HG02884 (cell line): ENCODE results near the gene CLEC1A.

Experiments used
- ATAC-seq: cut with Tn5 transposase; IDR thresholded peaks from one replicate; pipeline ENCODE4 v1.9.1; 2021; ENCODE audit warnings: mild to moderate bottlenecking, moderate library complexity; ENCODE audit not compliant: unreplicated experiment

CLEC1A gene

DNA sequence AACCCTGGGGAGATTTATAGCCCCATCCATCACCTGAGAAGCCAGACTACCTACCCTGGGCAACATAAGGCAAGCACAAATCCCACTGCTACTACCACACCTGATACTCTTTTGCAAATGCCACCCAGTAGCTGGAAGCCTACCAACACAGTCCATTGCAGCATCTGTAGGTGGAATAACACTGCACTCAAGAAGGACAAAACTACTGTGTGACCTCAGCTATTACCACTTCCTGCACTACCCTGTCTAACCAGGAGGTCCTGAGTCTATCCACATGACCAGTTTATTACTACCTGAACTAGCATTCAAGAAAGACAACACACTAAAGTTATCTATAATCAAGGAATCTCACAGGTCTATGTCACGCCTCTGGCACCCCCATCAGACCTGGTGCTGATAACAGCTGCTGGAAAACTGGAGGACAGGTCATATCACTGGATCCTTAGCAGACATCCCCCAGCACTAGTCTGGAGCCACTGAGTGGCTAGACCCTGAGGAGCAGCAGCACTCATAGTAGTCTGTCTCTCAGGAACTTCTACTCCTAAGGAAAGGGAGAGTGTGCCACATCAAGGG lies 2.9 kb upstream of the CLEC1A start:
- no peak for ATAC-seq

DNA sequence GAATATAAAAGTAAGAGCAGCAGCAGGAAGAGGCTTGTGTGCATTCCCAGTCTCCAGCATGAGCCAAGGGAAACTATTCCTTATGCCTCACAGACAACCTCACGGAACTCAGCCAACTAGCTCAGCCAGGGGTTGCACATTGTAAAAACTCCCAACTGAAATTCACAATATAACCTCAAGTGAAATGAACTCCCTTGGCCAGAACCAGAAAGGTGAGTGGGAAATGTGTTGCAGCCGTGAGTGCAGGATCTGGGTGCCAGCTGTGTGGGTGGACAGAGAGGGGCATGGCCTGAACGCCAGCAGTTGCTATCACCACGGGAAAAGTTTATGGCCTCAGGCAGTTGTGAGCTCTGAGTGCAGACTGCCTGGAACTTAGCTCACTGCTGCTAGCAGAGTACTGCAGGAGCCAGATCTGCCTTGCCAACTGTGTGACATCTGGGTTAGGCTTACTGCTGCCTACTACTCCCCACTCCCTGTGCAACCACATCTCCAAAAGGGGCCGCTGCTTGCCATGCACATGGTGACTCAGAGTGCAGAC lies 2.3 kb upstream of the CLEC1A start:
- no peak for ATAC-seq

- ATAC-seq = no peak
Measured at GRCh38 chr12:10097521-10097920, 1.3 kb downstream of the CLEC1A start.

DNA sequence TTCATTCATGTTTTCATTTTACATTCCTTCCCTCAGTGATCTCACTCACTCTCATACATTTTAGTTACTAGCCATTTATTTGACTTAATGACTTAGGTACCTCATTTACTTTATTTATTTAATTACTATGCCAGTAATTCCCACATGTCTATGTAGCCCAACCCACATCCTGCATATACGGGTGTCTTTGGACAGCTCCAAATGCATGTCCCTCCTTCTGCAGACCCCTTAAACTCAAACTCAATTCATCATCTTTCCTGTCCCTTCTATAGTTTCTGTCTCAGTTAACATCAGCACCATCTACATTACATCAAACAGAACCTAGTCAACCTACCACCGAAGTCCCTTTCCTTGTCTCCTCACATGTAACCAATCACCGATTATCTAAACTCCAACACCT lies 2.8 kb downstream of the CLEC1A start:
- ATAC-seq = no peak

DNA sequence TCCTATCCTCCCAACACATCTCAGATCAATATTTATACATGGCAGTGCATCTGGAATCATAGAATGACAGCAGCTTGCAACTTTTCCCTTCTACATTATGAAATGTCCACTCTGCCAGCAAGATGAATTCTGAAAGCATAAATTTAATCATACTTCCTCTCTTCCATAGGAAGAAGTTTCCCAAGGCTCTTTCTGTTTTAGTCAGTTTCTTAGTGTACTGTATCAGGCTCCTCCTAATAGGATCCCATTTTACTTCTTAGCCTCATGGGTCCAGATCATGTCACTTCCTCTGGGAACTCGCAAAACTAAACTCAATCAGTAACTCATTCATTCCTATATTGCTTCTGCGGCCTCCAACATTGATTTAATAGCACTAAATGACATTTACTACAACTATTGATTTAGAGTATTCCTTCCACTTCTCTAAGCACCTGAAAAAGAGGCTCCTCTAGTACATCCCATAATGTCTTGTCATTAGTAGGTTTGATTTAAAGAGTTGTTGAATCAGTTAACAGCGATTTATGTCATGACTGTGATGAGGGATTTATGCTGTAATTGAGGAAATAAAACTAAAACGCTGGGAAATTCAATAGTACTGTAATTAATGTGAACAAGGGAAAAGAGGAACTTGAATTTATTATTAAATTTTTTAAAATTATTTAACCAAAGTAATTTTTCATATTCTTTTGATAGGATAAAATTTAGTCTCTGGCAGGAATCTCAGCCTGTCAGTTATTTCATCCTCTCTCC lies 4.0 kb downstream of the CLEC1A start:
- ATAC-seq = no peak

- no peak for ATAC-seq
Measured at GRCh38 chr12:10088955-10089900, 9.6 kb downstream of the CLEC1A start.

- ATAC-seq = no peak
Measured at GRCh38 chr12:10088031-10088430, 10.8 kb downstream of the CLEC1A start.

GRCh38 chr12:10086387-10086786 lies 12.4 kb downstream of the CLEC1A start:
- ATAC-seq = no peak

DNA sequence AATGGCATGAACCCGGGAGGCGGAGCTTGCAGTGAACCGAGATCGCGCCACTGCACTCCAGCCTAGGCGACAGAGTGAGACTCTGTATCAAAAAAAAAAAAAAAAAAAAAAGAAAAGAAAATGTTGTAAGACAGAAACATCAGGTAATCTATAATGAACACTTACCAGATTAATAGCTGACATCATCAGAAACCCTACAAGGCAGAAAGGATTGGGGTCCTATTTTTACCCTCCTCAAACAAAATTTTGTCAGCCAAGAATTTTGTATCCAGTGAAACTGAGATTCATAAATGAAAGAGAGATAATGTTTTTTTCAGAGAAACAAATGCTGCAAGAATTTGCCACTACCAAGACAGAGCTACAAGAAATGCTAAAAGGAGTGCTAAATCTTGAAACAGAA lies 14.1 kb downstream of the CLEC1A start:
- no peak for ATAC-seq

DNA sequence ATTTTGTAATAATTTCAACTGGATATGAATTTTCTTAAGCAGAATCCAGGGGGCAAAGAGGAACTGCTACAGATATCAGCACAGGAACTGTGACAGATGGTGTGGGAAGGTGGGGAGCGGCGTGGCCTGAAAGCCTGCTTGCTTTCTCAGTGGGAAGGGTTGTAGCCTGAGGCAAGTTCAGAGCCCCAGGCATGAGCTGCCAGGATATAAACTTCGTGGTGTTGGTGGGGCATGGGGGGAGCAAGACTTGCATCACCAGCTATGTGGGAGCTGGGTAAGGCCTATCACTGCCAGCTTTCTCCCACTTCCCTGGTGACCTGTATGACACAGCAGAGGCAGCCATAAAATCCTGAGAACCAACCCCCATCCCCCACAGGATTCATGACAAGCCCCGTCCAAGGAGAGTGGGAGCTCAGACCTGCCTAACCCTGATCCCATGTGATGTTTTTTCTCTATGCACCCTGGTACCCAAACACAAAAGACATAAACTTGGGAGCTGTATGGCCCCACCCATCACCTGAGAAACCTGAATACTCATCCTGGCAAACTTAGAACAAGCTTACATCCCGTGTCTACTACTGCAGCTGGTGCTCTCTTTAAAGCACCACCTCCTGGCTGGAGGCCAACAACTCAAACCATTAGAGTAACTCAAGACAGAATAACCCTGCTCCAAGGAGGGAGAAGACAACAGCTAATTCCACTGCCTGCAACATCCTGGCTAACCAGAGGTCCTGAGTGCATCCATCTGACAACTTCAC lies 16.5 kb downstream of the CLEC1A start:
- ATAC-seq = no peak

DNA sequence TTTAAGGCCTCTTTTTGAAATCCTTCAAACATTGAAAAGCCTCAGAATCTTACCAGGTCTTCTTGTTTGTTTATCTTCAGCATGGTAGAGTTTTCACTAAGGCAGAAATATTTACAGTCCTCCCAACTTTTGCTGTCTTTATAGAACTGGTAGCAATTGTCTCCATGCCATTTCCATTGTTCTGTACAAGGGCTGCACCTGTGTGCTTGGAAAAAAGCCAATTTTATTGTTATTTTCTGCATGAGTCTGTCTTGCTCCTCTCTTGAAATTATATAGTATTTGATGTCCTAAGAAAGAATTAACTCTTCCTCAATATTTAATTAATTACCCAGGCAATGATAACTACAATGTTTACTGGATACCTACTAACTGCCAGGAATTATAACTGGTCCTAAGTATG lies 23.3 kb downstream of the CLEC1A start:
- no peak for ATAC-seq

DNA sequence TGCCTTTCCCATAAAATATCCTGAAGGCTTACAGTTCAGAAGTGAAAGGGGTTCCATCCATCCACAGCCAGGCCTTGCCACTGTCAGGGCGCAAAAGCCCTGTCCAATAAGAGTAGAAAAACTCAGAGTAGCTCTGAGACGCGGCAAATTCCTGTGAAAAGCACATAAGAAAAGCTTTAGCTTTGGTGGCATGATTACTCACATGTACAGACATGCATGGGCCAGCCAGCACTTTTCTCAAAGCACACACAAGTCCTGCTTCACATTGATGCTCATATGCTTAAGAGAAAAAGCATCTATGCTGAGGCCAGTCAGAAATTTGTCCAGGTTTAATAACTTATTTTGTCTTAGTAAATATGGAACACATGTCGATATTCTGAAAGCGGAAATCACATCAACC lies 25.5 kb downstream of the CLEC1A start:
- ATAC-seq = no peak

DNA sequence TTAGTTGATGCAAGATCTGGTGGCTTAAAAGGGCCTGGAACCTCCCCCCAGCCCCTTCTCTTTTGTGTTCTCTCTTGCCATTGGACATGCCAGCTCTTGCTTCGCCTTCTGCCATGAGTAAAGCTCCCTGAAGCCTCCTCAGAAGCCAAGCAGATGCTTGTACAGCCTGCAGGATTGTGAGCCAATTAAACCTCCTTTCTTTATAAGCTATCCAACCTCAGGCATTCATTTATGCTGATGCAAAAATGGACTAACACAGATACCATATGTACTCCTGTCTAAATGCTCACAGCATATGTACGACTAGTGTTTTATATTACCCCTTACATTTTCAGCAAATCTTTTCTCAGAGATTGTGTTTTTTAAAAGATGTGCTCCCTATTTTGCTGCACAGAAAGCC lies 26.7 kb downstream of the CLEC1A start:
- ATAC-seq = no peak

DNA sequence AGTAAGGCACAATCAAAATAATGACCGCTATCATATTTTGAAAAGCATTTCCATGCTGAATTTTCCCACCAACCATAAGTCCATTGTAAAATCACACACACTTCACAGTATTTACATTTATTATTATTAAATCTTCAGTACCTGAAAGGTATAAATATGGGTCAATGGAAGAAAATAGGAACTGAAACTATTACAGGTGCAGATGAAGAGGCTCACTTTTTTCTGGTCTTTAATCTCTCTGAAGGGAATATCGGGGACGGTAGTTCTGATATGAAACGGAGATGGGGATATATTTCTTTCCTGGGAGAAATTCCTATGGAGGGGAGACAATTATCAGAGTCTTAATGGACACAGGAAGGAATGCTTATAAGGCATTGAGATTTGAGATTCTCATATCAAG lies 28.4 kb downstream of the CLEC1A start:
- no peak for ATAC-seq

DNA sequence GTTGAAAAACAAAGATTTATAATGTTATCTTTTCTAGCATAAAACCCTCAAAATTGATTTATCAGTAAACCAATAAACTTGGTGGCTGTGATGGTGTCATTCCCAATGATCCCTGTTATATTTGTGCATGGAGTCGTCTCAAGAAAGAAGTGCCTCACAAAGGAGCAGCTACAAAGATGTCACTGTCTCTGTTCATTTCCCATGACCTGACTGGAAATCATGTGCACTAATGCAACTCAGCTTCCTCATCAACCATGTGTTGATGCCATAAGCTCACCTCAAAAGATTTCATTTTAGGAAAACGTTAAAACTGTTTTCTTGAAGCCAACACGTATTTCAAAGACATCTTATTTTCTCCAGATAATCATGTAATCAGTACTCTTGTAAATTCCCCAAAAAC lies 28.8 kb downstream of the CLEC1A start:
- no peak for ATAC-seq

DNA sequence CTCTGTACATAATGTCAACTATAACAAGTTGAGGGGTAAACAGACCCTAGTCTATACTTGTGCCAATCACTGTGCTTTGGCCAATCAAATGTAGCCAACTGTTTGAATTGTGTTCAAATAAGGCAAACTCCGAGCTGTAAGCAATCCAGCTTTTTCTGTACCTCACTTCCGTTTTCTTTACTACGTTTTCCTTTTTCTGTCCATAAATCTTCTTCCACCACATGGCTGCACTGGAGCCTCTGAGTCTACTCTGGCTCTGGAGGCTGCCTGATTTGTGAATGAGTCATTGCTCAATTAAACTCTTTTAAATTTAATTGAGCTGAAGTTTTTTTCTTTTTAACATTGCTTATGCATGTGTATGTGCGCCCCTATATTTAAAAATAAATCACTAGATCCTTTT lies 29.7 kb downstream of the CLEC1A start:
- ATAC-seq = no peak

DNA sequence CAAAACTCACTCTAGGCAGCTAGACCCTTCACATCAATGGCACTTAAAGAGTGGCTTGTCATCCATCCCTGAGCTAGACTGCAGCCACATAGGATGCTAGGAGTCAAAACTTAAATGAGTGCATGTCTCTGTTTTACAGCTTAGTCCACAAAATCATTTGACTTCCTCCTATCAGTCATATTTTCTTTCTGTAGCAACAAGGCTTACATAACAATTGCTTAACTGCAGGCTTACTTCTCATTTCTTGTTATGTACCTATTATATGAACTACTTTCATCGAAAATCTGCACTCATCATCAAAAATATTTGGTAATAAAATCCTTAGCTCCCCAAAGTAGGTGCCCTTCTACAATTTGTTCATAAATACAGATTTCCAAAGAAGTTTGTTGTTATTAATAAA lies 30.1 kb downstream of the CLEC1A start:
- no peak for ATAC-seq

DNA sequence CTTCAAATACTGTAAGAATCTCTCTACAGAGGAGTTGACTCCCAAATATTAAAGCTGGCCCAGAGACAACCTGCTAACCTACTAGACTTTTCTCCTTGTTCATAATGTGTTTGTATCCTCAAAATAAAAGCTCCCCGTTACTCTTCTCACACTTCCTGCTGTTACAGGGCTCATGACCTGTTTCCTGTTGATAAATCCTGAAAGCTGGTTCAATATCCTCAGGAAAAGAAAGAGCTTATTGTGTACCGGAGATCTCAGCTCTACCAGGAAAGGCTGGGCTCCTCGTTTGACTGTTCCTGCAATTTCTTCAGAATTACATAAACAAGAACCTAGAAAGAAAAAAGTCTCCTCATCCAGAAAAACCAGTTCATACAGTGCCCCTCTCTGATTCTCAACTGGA lies 30.8 kb downstream of the CLEC1A start:
- ATAC-seq = no peak

DNA sequence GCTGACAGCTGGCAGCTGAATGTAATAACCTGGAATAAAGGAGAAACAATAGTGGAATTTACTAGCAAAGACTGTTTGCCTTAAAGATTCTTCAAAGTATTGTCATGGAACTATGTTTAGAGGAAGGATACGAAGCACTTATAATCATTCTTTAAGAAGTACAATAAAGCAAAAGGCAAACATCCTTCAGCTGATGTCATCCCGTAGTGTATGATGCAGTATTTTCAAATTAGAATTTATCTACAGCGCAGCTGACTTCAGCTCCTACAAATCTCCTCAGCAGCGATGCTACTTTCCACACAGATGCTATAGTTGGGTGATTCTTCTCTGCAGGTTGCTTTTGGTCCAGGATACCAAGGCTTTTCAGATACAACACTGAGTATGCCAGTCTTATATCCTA lies 31.5 kb downstream of the CLEC1A start:
- no peak for ATAC-seq

DNA sequence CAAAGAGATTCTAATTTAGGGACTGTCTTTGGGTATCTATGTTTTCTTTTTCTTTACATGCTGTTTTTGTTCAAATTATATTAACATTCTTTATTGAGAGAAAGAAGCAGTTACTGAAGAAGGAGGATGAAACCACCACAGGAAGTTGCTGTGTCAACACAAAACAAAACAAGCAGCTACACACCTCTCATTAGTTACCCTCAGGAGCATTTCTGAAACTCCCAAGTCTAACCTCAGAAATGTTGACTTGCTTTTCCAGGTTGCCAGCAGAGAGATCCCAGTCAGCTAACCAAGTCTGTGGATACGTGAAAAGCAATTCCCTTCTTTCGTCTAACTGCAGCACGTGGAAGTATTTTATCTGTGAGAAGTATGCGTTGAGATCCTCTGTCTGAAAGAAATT lies 33.5 kb downstream of the CLEC1A start:
- ATAC-seq = no peak

DNA sequence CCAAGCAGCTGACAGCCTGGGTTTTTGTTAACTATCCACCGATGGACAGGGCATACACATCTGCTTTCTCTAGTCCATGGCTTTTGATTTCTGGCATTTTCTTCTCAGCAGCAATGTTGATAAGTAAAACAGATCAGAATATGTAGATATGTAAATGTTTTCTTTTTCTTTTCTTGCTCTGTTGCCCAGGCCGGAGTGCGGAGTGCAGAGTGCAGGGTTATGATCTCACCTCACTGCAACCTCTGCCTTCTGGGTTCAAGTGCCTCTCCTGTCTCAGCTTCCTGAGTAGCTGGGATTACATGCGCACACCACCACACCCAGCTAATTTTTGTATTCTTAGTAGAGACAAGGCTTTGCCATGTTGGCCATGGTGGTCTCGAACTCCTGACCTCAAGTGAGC lies 40.4 kb downstream of the CLEC1A start:
- ATAC-seq = no peak
